ENCODE measurements around the gene GPT2.

DNA sequence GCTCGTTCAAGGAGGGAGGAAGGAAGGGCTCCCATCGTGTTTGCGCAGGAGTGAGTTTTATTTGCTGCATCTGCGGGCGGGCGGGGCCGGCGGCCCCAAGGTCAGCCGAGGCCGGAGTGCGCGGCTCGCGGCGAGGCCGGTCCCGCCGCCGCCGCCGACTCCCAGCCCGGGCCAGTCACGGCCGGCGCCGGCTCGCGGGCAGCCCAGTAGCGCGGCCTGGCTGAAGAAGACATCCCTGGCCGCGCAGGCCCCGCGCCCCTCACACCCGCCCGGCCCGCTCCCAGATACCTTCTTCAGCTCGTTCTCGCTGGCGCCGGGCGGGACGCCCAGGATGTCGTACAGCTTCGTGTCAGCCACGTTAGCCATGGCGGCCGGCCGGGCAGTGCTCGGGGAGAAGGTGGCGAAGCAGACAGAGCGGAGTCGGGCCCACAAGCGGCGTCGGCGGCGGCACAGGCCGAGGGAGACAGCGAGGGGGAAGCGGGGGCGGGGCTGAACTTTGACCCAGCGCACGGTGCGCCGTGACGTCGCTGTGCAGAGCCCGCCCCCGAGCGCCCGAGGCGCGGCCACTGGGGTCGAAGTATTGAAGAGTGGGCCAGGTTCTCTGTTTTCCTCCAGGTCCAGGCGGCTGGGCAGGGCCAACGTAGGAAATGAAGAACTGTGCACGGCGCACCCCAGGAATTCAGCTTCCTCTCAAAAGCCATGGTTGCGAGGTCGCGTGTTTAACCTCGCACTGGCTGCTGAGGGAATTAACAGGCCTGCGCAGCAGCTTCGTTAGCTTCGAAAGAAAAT lies 89.2 kb downstream of the GPT2 start, which contains the start of gene DNAJA2:
- TF ChIP-seq FOXK1 (CRISPR knock-in tag; IDR thresholded peaks at IDR 0.05) = peak; percentile 51; the same call in 1 of the 2 replicates
- TF ChIP-seq TEAD4 (CRISPR knock-in tag; IDR thresholded peaks at IDR 0.05) = no peak; the same call in 1 of the 2 replicates
- TF ChIP-seq, protein P1, sequence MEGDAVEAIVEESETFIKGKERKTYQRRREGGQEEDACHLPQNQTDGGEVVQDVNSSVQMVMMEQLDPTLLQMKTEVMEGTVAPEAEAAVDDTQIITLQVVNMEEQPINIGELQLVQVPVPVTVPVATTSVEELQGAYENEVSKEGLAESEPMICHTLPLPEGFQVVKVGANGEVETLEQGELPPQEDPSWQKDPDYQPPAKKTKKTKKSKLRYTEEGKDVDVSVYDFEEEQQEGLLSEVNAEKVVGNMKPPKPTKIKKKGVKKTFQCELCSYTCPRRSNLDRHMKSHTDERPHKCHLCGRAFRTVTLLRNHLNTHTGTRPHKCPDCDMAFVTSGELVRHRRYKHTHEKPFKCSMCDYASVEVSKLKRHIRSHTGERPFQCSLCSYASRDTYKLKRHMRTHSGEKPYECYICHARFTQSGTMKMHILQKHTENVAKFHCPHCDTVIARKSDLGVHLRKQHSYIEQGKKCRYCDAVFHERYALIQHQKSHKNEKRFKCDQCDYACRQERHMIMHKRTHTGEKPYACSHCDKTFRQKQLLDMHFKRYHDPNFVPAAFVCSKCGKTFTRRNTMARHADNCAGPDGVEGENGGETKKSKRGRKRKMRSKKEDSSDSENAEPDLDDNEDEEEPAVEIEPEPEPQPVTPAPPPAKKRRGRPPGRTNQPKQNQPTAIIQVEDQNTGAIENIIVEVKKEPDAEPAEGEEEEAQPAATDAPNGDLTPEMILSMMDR (IDR thresholded peaks at IDR 0.05) = no peak
- TF ChIP-seq IRF1 (CRISPR knock-in tag; IDR thresholded peaks at IDR 0.05) = 0 out of 2 replicates have a peak, but pooled peaks have one; percentile 19
- no peak for TF ChIP-seq USF1 (CRISPR knock-in tag; IDR thresholded peaks at IDR 0.05)

Measured in WTC11 (cell line).